HPDE6-E6E7 (cell line): ENCODE measurements around the gene CRIM1.

Experiments used
- DNase-seq: peaks from one replicate; pipeline ENCODE4 v3.0.0; 2011; ENCODE audit warnings: missing footprints; ENCODE audit errors: extremely low spot score

CRIM1 gene

DNA sequence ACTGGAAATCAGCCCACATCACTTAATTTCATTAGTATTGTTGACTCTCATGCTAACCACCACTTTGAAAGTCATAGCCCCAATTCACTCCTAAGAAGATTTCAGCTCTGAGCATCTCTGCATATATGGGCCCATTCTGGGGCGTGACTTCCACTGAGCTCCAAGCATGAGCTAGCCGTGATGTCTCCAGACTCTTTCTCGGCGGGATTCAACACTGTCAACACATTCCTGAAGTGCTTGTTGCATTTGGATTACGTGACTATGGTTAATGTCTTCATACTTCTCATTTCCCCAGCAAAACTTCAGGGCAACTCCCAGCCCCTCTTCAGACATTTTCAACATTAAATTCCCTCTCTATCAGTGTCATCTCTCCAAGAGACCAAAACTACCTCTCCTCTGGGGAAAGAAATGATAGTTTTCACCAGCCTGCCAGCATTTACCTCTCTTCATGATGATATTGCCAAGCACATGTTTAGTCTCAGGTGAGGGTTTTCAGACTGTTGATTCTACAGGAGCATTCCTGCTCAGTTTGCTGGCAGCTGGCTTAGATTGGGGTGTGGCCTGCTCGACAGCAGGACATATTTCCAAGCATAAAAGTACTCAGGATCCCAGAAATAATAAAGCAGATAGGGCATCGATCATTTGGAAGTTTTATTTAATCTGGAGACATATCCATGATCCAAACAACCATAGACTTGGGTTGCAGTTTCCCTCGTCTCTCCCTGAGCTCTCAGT lies 160.7 kb downstream of the CRIM1 start:
- DNase-seq: no peak

DNA sequence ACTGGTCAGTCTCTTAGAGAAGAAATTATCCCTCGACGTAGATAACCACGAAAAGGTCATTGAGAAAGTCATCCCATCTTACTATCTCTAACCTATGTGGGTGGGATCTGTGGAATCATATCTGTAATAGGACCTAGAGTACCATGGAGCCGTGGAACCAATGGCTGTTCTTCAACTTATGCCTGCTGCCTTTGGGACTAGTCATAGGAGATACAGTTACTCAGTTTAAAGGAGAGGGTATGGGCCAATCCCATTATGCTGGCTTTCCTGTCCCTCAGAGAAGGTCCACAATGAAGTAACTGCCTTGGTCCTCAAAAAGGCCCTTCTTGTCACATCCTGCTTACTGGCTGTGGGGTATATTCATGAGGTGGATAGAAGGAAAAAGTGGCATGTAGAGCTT lies 164.9 kb downstream of the CRIM1 start:
- no peak for DNase-seq

DNA sequence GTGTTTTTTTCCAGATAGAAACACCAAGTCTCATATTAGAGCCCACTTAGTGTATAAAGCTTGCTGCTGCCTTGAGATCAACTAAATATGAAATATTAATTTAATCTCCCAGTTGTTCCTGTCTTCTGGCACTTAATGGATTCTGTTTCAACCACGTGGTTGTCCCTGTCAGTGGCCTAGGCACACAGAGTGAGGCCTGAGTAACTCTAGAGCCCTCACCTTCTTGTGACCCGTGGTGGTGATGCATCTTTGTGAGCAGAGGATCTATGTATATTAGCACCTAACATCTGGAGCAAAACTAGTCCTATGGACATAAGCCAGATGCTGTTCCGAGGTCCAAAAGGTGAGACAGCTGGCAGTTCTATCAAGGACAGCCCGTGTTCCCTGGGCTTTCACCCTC lies 167.6 kb downstream of the CRIM1 start:
- no peak for DNase-seq

DNA sequence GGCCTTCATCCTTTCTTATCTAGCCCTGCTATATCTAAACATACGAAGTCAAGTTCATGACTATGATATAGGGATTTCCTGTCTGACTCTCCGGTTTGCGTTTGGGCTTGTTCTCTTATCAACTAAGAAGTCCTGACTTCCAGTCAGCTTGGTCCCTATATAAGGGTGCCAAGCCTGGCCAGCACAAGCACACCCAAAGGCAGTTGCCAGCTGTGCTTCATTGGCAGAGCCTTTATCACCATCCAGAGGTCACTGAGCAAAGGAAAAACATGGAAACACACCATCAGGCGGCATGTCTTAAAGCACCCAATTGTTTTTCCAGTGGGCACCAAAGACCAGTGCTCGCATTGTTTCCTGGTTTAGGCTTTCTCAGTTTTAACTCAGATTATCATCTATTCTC lies 169.7 kb downstream of the CRIM1 start:
- DNase-seq: no peak

DNA sequence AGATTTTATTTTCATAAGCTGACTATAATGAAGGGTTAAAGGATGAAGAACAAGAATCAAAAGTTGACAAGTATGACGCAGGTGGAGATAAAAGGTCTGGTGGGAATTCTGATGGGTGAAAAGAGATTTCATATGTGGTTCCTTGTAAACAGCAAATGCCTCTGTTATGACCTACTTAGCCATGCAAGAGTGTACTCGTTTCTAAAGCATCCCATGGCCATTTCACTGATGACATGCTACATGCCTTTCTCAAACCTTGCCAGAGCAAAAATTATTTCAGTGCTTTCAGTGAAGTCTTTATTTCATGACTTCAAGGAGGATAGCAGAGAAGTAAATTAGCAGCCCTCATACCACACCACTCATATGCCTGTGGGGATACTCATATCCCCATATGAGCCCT lies 170.6 kb downstream of the CRIM1 start:
- no peak for DNase-seq

DNA sequence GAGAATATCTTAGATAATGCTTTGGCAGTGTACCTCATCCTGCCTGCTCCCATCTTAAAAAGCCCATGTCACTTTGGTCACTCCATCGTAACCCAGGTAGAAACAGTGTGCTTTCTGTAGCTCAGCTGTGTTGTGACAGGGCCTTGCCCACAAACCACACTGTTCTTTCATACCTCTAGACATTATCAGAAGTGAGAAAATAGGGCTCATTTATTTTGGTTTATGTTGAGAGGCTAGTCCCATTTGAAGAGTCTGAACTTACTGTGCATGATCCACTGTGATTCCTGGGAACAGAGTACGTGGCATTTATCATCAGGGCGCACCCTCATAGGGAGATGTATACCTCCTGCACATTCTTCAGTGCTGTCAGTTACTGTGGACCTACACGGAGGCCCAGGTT lies 172.7 kb downstream of the CRIM1 start:
- no peak for DNase-seq

DNA sequence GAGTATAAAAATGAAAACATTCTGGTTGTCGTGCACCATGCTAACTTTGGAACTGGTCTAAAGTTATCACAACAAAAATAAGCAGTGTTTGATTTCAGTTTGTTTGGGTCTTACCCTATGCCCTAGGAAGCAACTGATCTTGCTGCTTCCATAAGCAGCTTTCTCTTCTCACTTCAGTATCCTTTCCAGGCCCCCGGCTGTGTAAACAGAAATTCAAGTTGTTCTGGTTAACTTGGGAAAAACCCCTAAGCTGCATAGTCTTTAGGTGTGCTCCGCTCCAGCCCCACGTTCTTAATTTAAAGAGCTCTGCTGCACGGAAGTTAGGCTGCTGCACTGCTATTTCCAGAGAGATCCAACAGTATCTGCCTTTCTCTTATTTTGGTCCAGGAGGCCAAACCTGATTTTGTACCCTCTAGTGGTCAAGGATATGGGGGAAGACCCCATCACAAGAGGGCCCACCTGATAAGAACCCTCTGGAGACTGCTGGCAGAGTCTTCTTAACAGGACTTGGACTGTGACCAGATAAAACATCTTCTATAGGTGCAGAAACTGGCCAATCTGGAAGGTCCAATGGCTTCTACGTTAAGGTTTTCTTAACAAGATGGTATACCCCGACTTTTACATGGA lies 173.3 kb downstream of the CRIM1 start:
- no peak for DNase-seq

DNA sequence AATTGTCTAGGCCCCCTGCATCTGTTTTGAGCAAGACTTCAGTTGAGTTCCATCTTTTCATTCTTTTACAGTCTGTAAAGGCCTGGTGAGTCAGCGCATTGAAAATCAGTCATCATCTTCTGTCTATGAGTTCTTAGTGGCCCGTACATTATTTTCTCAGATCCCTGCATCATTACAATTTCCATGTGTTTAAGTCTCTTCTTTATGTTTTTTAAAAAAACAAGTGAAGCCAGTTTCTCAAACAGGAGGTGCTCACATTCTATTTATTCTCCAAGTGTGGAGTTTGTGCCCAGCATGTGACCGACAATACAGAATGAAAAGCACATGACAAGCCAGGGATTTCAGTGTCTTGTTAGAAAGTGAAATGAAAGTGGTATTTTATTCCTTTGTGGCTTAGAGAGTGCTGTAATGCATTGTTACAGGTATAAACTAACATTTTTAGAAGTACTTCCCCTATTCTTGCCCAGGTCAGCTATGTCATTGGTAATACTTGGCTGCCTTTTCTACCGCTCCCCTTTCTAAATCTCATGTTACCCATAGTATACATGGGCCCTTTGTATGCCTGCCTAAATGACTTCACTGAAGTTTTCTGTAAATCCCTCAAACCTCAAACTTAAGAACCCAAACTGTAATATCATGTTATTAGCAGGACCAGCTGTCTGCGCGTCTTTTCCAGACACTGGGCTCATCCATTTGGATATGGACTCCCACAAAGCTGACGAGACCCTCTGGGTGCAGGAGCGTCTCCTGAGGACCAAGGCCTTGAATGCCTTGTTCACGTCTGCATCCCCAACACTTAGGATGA lies 174.8 kb downstream of the CRIM1 start:
- DNase-seq: no peak

DNA sequence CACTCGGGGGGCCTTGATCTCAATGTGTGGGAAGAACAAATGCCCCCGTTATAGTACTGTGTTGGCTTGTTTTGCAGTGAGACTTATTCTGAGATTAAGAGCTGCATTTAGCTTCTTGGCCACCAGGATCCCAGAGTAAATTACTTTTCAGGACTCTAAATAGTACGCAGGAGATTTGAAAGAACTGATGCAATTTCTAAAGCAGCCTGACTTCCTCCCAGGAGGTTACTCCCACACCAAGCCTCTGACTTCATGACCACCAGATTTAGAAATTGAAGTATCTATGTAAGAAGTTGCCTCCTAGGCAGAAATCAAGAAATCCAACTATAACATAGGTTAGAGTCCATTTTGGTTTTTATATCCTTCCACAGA lies 175.4 kb downstream of the CRIM1 start:
- DNase-seq: no peak

DNA sequence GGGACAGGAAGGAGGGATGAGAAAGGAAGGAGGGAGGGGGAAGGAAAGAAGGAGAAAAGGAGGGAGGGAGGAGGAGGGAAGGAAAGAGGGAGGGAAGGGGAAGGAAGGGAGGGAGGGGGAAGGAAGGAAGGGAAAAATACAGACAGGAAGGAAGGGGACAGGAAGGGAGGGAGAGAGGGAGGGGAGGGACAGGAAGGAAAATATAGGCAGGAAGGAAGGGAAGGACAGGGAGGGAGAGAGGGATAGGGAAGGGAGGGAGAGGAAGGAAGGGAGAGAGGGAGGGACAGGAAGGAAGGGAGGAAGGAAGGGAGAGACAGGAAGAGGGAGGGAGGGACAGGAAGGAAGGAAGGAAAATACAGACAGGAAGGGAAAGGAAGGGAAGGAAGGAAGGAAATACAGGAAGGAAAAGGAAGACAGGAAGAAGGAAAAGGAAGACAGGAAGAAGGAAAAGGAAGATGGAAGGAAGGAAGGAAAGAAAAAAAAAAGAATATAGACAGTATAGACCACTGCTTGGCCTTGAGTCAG lies 178.8 kb downstream of the CRIM1 start:
- no peak for DNase-seq

DNA sequence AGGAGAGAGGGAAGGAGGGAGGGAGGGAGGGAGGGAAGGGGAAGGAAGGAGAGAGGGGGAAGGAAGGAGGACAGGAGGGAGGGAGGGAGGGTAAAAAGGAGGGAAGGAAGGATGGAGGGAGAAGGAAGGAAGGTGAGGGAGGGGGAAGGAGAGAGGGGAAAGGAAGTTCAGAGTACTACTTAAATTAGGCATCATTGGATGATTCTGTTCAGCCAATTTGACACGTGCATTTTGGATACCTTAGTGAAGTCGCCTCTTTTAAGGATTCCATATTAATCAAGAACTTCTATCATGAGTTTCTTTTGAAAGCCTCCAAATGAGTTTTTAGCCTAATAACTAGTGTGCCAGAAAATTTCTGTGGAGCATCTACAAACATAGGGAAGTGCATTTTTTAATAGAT lies 179.5 kb downstream of the CRIM1 start:
- no peak for DNase-seq

DNA sequence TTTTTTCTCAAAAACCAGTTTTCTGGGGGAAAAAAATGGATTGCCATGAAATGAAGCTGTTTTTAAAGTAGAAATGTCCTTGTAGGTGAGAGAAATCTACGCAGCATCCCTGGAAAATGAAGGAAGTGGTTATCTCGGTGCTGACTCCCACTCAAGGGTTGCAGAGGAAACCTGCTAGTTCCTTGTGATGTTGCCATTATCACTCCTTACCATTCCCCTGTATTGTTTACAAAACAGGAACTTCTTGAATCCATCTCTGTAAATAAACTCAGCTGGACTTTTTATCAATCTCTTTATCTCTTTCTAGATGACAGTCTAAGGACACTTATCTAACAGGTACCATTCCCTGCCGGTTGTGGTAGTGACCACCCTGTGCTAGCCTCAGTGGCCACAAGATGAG lies 181.2 kb downstream of the CRIM1 start:
- DNase-seq: no peak

DNA sequence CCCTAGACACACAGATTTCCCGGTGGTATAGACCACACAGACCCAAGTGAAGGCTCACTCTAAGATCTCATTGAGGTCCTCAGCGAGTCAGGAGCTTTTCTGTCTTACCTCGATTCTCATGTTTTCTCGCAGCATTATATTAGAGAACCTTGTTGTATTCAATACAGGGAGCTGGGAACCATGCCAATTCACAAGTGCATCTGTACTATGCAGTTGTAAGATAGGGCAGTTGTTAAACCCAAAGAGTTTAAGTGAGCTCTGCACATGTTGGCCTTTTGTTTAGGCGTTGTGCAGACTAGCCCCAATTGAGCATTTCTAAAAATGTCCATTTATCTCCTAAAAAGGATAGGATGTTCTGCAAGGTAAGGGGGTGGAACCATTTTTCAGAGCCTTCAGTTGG lies 182.8 kb downstream of the CRIM1 start:
- DNase-seq: no peak

DNA sequence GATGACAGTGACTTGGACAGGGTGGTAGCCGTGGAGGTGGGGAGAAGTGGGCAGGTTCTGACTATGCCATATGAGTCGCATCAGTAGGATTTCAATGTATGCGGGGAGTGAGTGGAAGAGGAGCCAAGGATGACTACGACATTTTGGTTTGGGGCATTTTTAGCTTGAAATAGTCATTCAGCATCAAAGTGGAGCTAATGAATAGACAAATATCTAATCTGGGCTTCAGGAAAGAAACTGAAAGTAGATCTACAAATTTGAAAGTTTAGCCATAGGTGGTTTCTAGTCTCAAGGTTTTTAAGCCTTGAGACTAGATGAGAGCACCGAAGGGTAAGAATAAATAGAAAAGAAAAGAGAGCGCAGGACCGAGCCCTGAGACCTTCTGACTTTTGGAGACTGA lies 184.1 kb downstream of the CRIM1 start:
- DNase-seq: no peak

DNA sequence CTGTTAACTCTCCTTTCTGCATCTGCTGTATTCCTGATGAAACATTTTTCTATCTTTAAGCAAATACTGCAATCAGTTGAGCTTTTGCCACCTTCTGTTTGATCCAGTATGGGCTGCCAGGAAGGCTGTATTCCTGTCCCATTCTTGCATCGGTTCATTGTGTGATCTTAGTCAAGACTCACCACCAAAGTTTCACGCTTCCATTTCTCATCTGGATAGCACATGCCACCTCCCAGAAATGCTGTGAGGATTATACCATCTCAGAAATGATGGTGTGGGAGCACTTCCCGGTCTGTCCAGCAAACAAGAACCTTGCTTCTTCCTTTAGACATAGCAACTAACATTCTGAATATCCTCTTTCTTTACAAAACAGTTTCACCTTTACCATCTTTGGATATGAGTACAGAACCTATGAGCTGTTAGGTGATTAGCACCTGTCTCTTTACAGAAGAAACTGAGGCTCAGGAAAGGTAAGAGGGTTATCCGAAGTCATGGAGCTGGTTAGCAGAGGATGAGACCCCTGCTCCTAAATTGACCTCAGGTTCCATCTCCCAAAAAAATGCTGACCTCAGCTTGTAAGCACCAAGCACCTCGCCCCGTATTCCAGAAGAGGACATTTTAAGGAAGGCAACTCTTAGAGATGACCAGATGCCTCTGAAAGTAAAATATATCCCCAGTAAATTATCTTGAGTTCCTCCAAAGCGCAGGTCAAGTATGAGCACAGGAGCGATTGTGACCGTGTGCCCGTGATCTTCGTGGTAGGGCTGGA lies 185.6 kb downstream of the CRIM1 start:
- no peak for DNase-seq

DNA sequence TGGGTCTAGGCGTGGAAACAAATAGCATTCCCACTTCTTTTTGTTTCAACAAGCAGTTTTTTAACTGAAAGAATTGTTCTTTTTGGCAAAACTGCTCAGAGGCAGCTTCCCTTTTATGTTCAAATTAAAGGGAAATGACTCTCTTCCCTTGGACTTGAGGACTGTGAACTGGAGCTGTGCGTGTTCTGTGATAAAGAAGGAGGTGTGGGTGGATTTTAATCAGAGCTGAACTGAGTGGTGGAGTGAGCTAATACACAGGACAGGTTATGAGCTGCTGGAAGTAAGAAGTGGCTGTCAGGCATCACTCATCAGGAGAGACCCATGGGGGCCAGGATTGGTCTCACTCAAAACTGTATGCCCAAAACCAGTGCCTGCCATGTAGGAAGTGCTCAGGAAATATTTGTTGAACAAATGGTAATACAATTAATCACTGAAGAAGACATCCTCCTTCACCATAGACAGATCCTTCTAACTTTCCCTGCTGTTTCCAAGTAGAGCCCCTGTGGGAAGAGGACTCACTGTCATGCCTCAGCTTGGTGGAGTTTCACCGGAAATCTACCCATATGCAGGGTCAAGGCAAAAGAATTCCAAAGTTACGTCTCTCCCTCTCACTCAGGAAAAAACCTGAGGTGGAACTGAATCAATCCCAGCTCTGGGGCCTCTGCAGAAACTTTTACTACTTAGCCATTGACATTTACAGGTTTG lies 186.5 kb downstream of the CRIM1 start:
- no peak for DNase-seq

DNA sequence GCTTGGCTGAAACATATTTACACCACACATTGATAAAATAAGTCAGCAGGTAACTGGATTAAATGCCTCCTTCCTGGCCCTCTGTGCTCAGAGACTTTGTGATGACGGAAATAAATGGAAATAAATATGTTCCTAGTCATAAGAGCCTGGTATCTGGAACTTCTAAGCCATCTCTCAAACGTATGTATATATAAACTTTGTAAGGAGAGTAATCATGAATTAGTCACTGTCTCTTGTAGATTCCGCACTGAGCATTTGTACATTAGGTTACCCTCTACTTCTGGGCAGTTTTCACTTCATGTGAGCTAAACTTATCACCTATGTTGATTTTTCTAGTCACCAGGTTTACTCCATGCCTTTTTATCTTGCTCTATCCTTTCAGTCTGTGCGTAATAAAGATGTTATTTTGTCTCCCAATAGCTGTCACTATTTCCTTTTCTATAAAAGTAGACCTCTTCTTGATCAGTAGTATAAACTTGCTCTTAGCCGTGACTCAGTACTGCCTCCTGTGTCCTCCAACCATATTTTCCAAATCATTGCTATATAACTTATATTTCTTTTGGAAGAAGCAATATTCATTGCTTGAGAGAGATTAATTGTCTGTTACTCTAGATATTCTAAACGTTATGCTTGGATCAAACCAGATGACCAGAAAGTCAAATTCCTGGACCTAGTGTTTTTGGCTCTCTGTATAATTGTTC lies 189.2 kb downstream of the CRIM1 start:
- no peak for DNase-seq

DNA sequence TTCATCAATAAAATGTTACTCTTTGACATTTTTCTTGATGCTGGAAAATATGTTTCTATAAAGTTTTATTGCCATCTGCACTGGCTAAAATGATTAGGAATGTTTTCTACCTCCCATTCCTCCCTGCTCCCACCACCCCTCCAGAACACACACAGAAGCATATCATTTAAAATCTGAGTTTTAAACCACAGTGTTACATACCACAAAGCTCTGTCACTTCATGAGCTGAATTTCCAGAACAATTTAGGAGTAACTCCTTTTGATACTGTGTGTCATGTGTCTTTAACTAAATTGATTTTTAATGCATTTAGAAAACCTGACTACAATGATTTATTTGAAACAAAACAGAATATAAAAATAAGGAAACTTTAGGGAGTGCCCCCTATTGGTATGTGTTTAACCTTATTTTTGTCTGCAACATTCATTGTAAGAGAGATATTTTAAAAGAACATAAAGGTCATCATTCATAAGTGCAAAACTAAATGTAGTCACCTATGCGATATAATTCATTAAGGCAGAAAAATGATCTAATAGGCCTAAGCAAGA lies 190.4 kb downstream of the CRIM1 start:
- DNase-seq: no peak

DNA sequence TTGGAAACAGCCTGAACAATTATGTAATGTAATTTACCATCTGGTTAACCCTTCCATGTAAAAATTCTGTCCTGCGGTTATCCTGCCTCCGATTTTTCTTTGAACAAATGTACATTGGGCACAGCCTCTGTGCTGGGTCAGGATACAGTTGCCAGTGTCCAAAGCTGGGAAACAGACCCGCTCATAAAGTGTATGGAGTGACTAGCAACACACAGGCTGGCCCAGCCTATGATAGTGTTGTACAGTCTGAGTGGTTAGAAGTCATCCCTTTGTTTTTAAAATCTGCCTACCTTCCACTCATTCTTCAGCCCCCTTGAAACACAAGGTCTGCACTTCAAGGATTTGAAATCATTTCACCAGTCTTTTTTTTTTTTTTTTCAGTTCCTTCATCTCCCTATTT lies 192.3 kb downstream of the CRIM1 start:
- no peak for DNase-seq

DNA sequence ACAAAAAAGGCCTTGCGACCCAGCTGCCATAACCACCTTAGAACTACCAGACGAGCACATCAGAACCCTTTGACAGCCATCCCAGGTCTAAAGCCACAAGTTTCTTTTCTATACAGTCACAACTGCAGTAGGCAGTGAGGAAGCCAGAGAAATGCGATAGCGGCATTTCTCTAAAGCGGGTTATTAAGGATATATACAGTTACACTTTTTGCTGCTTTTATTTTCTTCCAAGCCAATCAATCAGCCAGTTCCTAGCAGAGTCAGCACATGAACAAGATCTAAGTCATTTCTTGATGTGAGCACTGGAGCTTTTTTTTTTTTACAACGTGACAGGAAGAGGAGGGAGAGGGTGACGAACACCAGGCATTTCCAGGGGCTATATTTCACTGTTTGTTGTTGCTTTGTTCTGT lies 193.6 kb downstream of the CRIM1 start:
- no peak for DNase-seq
